Measurements from ENCODE around the gene TNFRSF25. TPM values are rescaled to one million over a fixed set of nuclear protein-coding genes. Genes with fewer than 3 reads are reported as not detected.

TNFRSF25 gene
- total and polyA plus RNA-seq, 10 of the 15 experiments (the other 5 are each of a cell fraction or from before 2014, with no cell fraction given): 0.23 to 8.6 (median 0.46) TPM; not detected in 5

DNA sequence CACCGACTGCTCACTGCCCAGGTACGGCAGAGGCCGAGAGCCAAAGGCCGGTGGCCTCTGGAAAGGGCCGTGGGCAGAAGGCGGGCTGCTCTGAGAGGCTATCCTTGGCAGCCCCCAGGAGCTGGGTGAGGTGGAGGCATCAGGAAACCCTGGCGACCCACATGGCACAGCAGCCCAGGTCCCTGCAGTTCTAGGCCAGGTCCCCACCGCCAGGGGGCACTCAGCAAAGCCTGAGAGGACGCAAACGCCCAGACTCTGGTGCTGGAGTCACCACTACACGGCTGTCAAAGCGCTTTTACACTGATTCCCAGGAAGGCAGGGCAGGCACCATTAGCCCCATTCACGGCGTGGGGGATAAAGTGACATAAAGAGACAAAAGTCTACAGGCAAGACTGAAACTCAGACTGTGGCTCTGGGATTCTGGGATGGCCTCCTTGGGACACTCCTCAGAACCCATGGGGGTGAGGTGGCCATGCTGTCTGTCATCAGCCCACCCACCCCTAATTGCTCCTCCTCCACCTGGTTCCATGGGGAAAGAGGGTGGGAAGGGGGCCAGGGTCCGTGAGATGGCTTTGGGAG, 20.5 kb upstream of the TNFRSF25 start:
- H3K4me1 ChIP-seq (ENCODE audit: control insufficient read depth, insufficient read depth, low read length): no peaks in the 10 kb centered on the region
- DNase-seq (ENCODE audit: low read depth, low spot score): no peak
- intact Hi-C loops (cut with micrococcal nuclease; ENCODE audit: unreplicated experiment): no loop called here
- no peak overlapping the region for H3K9ac ChIP-seq (ENCODE audit: control insufficient read depth, insufficient read depth, low read length)
- WGBS (ENCODE audit: insufficient coverage, insufficient replicate concordance, low lambda C conversion rate, missing lambda C conversion rate): 3% methylated on average over 15 of the region's 15 CpGs
- peak; percentile 61 for FAIRE-seq
- ChIA-PET CTCF (interaction anchor here (1.0 to 1.4 kb wide), 5 partner anchors 10 to 160 kb away, joined by 3 to 10 read pairs (median 4); no protein-coding TSS in a partner anchor), SMC1A (ENCODE audit: uncharacterized antibody, unreplicated experiment) (interaction anchor here (0.9 kb wide), 1 partner anchor 66 kb away, joined by 3 read pairs; no protein-coding TSS in a partner anchor), POLR2A (no interaction called here), RAD21 (ENCODE audit: unreplicated experiment) (interaction anchor here (1.1 kb wide), 1 partner anchor 159 kb away, joined by 3 read pairs; no protein-coding TSS in a partner anchor)
- peaks cover 2 to 3% of the 10 kb centered on the region in 2 experiments; a peak in 3 of 4 replicates for H3K27me3 ChIP-seq (replicated peaks in 1 of 2; ENCODE audit: control insufficient read depth in 2 of 2, insufficient read depth in 2 of 2, low read length in 1 of 2)
- H3K4me2 ChIP-seq (ENCODE audit: control insufficient read depth, insufficient read depth): no peak overlapping the region
- no peak overlapping the region for H2AFZ ChIP-seq (ENCODE audit: control insufficient read depth, low read depth, low read length)
- H3K4me3 ChIP-seq: no peak overlapping the region
- H3K79me2 ChIP-seq (ENCODE audit: control insufficient read depth, insufficient read depth, low read length): no peaks in the 10 kb centered on the region
- H4K20me1 ChIP-seq (ENCODE audit: control insufficient read depth, insufficient read depth): peaks cover 2% of the 10 kb centered on the region; the same call in 1 of the 2 replicates
- ATAC-seq: peak; percentile 70
- H3K27ac ChIP-seq (ENCODE audit: control insufficient read depth, insufficient read depth): no peak overlapping the region
- in situ Hi-C loops (cut with MboI): loop anchor here (25.0 kb wide), 1 partner anchor 726 kb away; no protein-coding TSS in a partner anchor
- H3K9me3 ChIP-seq (replicated peaks; ENCODE audit: control insufficient read depth, insufficient read depth, low read length): no peaks in the 10 kb centered on the region
- no TSS peak for BruUV-seq (replicated peaks)
- H3K36me3 ChIP-seq (ENCODE audit: control insufficient read depth in 2 of 2, insufficient read depth in 2 of 2, low read length in 1 of 2): no peaks in the 10 kb centered on the region
- TF ChIP-seq SMARCA5 (IDR thresholded peaks at IDR 0.05): peak; percentile 42; the same call in 1 of the 2 replicates
- TF ChIP-seq, protein P1, sequence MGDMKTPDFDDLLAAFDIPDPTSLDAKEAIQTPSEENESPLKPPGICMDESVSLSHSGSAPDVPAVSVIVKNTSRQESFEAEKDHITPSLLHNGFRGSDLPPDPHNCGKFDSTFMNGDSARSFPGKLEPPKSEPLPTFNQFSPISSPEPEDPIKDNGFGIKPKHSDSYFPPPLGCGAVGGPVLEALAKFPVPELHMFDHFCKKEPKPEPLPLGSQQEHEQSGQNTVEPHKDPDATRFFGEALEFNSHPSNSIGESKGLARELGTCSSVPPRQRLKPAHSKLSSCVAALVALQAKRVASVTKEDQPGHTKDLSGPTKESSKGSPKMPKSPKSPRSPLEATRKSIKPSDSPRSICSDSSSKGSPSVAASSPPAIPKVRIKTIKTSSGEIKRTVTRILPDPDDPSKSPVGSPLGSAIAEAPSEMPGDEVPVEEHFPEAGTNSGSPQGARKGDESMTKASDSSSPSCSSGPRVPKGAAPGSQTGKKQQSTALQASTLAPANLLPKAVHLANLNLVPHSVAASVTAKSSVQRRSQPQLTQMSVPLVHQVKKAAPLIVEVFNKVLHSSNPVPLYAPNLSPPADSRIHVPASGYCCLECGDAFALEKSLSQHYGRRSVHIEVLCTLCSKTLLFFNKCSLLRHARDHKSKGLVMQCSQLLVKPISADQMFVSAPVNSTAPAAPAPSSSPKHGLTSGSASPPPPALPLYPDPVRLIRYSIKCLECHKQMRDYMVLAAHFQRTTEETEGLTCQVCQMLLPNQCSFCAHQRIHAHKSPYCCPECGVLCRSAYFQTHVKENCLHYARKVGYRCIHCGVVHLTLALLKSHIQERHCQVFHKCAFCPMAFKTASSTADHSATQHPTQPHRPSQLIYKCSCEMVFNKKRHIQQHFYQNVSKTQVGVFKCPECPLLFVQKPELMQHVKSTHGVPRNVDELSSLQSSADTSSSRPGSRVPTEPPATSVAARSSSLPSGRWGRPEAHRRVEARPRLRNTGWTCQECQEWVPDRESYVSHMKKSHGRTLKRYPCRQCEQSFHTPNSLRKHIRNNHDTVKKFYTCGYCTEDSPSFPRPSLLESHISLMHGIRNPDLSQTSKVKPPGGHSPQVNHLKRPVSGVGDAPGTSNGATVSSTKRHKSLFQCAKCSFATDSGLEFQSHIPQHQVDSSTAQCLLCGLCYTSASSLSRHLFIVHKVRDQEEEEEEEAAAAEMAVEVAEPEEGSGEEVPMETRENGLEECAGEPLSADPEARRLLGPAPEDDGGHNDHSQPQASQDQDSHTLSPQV (IDR thresholded peaks at IDR 0.05): no peak
- TF ChIP-seq NBN (IDR thresholded peaks at IDR 0.05): no peak
- TF ChIP-seq RAD21 (IDR thresholded peaks at IDR 0.05; ENCODE audit: insufficient read depth, low read depth, low read length): peak; percentile 61
- TF ChIP-seq ZNF207 (IDR thresholded peaks at IDR 0.05; ENCODE audit: borderline replicate concordance): peak; percentile 62; the same call in 1 of the 2 replicates
- TF ChIP-seq WRNIP1 (IDR thresholded peaks at IDR 0.05; ENCODE audit: borderline replicate concordance, low read depth, low read length): no peak
- no peak for TF ChIP-seq REST (IDR thresholded peaks at IDR 0.05; ENCODE audit: low read depth, low read length)
- peak; percentile 54; the same call in 1 of the 2 replicates for TF ChIP-seq YY1 (IDR thresholded peaks at IDR 0.05; ENCODE audit: low read depth, low read length)
- no peak for TF ChIP-seq BACH1 (IDR thresholded peaks at IDR 0.05; ENCODE audit: borderline replicate concordance)
- no peak for TF ChIP-seq LARP7 (IDR thresholded peaks at IDR 0.05)
- TF ChIP-seq, protein P2, sequence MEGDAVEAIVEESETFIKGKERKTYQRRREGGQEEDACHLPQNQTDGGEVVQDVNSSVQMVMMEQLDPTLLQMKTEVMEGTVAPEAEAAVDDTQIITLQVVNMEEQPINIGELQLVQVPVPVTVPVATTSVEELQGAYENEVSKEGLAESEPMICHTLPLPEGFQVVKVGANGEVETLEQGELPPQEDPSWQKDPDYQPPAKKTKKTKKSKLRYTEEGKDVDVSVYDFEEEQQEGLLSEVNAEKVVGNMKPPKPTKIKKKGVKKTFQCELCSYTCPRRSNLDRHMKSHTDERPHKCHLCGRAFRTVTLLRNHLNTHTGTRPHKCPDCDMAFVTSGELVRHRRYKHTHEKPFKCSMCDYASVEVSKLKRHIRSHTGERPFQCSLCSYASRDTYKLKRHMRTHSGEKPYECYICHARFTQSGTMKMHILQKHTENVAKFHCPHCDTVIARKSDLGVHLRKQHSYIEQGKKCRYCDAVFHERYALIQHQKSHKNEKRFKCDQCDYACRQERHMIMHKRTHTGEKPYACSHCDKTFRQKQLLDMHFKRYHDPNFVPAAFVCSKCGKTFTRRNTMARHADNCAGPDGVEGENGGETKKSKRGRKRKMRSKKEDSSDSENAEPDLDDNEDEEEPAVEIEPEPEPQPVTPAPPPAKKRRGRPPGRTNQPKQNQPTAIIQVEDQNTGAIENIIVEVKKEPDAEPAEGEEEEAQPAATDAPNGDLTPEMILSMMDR (IDR thresholded peaks at IDR 0.05 in 2 of 3, conservative IDR thresholded peaks at IDR 0.05 in 1 of 3; ENCODE audit: control insufficient read depth in 2 of 3, extremely low read depth in 1 of 3, insufficient read depth in 1 of 3, low read depth in 3 of 3, low read length in 3 of 3): peak; percentile 83 to 98 (median 92)
- TF ChIP-seq SMC3 (IDR thresholded peaks at IDR 0.05; ENCODE audit: borderline replicate concordance, low read length): peak; percentile 81
